PFSK-1 (cell line): ENCODE data around the gene UBE4B.

Experiments used
- FOXP2 ChIP-seq: optimal IDR thresholded peaks from 2 replicates; pipeline ENCODE3; 2011; ENCODE audit warnings: borderline replicate concordance, control low read depth, inconsistent platforms; ENCODE audit not compliant: insufficient read depth; ENCODE audit errors: extremely low read length, extremely low read depth
- POLR2AphosphoS5 ChIP-seq: IDR thresholded peaks from 2 replicates; pipeline ENCODE4 v1.6.1; 2012; ENCODE audit warnings: low read depth, mild to moderate bottlenecking, control low read depth, low read length, moderate library complexity
- REST ChIP-seq, 2 experiments: IDR thresholded peaks; 2 replicates each; pipeline versions ENCODE4 v1.6.1 to v1.8.0; 2011 to 2012; ENCODE audit warnings: low read depth in 2 of 2, low read length in 2 of 2, control low read depth in 1 of 2, inconsistent platforms in 1 of 2, mild to moderate bottlenecking in 1 of 2, moderate library complexity in 1 of 2; ENCODE audit not compliant: insufficient read depth in 1 of 2

- no peak for TF ChIP-seq POLR2AphosphoS5
- no peak for TF ChIP-seq FOXP2
- TF ChIP-seq REST (IDR thresholded peaks at IDR 0.05; ENCODE audit: insufficient read depth in 1 of 2, low read depth in 2 of 2, low read length in 2 of 2) = no peak
Observed at GRCh38 chr1:9985001-9985400, 47.8 kb upstream of the UBE4B start.
